Colon (tissue), 2 donors: ENCODE results near the gene CCDC112.
"Not testable (repeated sequence)": the region's sequence is repeated elsewhere in the genome, so short reads cannot be mapped to it uniquely, and the experiment has no call there.

Experiments
- FAIRE-seq: peaks from 2 replicates; lab custom pipeline; 2012; peaks lifted over from hg19 to GRCh38; lab: Jason Lieb, UNC
- donor health status: control.
- donor health status: control.

CCDC112 gene

GRCh38 chr5:115296124-115297022 is at the start of gene CCDC112:
Gene CCDC112, minus strand, starts transcription at chr5:115296654. Its CDS starts 111 bp downstream, at chr5:115296543.
- FAIRE-seq, result no peak

DNA sequence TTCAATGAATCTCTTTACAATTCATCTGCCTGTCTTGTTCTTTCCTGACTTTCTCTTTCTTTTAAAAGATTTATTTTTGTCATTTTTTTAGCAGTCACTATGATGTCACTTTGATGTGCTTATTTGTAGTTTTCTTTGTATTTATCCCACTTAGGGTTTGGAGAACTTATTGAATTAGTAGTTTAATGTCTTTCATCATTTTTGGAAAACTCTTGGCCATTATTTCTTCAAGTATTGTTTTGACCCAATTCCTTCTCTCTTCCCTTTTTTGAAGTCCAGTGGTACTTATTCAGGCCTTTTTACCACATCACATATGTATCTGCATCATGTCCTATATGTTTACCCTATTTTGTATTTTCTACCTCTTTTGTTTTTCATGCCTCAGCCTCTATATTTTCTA is 48.9 kb upstream of the CCDC112 start:
- FAIRE-seq, result no peak

GRCh38 chr5:115343855-115344254 is 47.4 kb upstream of the CCDC112 start:
- no peak for FAIRE-seq

GRCh38 chr5:115342590-115343377 is 46.3 kb upstream of the CCDC112 start:
- no peak for FAIRE-seq

- FAIRE-seq, result no peak
Measured at GRCh38 chr5:115341745-115342144, 45.3 kb upstream of the CCDC112 start.

DNA sequence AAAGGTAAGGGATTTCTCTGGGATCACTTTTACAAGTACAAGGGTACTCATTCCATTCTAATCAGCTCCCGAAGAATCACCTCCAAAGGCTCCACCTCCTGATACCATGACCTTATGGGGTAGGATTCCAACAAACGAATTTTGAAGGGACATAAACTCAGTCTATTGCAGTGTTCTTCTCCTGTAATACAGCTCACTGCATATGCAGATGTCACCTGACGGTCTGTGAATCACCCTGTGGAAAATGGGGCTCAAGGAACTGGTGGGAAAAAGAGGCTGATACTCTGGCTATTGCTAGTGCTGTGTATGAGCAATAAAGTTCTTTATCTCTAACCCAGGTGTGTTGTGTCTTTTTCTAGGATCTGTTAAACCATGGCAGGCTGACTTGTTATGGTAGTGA is 42.4 kb upstream of the CCDC112 start:
- FAIRE-seq, result no peak

DNA sequence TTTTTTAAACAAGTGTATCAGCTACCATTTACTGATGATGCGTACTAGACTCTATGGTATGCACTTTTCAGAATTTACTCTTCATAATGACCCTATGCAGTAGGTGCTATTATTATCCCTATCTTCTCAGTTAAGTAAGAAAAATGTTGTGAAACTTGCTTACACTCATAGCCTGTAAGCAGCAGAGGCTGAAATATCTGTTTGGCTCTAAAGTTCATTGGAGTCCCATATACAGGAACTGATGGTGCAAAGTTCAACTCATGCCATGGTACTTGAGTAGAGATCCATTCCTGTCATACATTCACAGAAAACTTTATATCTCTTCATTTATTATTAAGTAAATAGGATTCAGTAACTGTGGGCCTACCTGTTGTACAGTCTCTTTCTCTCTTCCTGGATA is 41.4 kb upstream of the CCDC112 start:
- peak; percentile 36 for FAIRE-seq

GRCh38 chr5:115336964-115337363 is 40.5 kb upstream of the CCDC112 start:
- FAIRE-seq, result no peak

GRCh38 chr5:115336201-115336720 is 39.8 kb upstream of the CCDC112 start:
- no peak for FAIRE-seq

- FAIRE-seq, result no peak
Measured at GRCh38 chr5:115335301-115335700, 38.8 kb upstream of the CCDC112 start.

DNA sequence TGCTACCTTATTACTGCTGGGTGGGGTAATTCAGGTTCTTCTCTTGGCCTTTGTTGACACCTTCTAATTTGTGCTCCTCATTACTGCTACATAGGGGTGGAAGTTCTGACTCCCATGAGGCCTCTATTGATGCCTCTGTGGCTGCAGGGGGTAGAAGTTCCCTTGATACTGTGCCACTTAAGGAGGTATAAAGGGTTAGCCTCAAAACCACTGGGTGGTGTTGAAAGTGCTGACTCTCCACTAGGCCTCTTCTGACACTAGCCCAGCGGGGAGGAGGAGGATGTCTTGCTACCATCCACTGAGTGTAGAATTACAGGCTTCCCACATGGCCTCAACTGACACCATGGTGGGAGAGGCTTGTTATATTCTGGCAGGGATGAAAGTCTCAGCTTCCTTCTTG is 36.7 kb upstream of the CCDC112 start:
- no peak for FAIRE-seq

GRCh38 chr5:115330830-115331229 is 34.4 kb upstream of the CCDC112 start:
- FAIRE-seq, result no peak

DNA sequence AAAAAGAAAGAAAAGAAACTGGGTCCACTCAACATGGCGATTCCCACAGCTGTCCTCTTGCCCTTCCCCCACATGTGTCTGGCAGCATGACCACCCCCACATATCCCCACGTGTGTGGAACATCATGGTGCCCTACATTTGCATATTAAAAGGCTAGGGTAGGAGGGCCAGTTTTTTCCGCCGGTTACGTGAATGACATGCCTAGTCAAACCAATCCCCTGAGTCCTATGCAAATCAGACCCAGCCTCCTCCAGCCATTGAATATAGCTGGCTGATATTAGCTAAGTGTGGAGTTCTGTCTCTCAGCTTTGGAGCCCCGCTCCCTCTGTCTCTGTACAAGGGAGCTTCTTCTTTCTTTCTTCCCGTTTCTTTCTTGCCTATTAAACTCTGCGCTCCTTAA is 33.0 kb upstream of the CCDC112 start:
- no peak for FAIRE-seq

- not testable (repeated sequence) for FAIRE-seq
Measured at GRCh38 chr5:115328617-115329274, 32.3 kb upstream of the CCDC112 start.

DNA sequence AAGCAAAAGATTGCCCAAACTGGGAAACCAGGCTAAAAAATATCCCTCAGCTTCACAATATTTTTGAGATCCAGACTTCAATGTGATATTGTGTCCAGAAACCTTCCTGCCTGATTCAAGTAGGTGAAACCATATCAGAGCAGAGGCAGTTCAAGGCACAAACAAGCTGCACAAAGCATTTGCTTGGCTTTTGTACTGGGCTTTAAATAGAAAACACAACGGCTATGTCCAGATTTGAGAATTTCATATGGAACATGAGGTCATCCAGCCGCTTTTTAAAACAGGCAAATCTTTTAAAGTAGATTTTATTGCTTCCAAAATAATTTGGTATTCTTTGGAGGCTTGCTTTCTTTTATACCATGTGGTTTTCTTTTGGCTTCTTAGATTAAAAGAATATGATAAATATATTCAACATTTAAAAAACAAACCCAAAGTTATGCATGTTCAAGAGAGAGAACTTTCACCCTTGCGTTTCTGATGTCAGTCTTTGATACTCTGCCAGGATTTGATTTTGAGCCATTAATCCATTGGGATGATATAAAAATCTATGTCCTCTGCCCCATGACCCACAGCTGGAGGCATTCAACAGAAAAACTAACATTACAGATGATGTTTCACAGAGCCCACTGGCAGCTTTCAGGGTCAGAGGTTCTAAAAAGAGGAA is 29.0 kb upstream of the CCDC112 start:
- FAIRE-seq, result no peak

GRCh38 chr5:115324021-115324420 is 27.6 kb upstream of the CCDC112 start:
- no peak for FAIRE-seq

DNA sequence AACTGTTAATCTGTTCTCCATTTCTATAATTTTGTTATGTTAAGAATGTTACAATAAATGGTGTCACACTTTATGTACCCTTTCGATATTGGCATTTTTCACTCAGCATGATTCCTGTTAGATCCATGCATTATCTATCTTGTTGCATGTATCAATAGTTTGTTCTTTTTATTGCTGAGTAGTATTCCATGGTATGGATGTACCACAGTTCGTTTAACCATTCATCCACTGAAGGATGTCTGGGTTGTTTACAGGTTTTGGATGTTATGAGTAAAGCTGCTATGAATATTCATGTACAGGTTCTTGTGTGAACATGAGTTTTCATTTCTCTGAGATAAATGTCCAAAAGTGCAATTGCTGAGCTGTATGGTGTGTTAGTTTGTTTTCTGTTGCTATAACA is 26.3 kb upstream of the CCDC112 start:
- FAIRE-seq, result no peak

DNA sequence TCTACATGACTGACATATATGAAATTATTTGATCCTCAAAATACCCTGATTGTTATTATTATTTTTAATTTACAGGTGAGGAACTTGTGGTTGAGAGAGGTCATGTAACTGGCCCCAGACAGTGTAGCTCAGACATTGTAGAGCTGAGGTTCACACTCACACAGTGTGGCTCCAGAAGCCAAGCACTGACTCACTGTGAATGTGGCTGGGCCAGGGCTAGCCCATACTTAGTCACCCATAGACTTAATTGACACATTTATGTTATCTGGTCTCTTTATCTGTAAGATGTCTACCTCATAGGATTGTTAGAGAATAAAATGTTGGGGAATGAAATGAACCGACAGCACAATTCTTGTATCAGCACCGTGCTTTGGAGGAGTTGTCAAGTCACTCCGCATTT is 24.9 kb upstream of the CCDC112 start:
- no peak for FAIRE-seq

- no peak for FAIRE-seq
Measured at GRCh38 chr5:115320515-115320914, 24.1 kb upstream of the CCDC112 start.

- FAIRE-seq, result no peak
Measured at GRCh38 chr5:115320006-115320405, 23.6 kb upstream of the CCDC112 start.

DNA sequence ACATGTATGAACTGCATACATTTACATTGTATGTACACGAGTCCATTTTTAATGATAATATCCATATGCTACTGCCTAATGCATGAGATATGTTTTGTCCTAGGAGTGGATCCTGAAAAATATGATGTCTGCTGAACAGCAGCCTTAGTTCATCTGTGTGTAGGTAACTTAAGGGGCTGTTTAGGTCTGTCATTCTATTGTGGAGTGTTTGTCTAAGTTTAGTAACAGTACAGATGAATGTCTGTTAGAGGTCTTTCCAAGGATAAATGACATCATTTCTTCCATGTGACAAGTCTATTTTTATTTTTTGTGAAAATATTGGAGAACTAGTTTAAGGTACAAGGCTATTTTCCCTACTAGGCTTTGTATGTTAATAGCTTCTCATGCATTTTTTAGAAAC is 22.6 kb upstream of the CCDC112 start:
- no peak for FAIRE-seq

DNA sequence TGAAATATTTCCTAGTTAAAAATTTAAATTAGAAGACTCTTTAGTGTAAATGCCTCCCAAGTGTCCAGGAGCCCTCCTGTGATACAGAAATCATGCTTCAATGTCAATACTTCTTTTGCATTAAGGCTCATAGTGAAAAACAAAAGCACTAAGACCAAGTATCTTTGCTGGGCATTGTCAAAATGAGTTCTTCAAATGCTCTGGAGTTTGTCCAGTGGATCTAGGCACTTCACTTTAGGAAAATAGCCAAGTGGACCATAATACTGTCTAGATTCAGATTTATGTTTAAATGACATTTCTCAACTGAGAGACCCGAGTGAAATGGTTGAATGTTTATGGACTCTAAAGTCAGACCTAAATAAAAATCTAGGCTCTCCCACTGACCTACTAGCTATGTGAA is 21.3 kb upstream of the CCDC112 start:
- no peak for FAIRE-seq
